Natural killer cell (primary cell): ENCODE results near the gene MYO7B. TPM values are rescaled to one million over a fixed set of nuclear protein-coding genes. Genes with fewer than 3 reads are reported as not detected.

Experiments
- ATAC-seq, 3 donors: fragments of 150-1000 bp in 2 of 3; fragments of 200-7000 bp in 1 of 3; cut with Tn5 transposase; 1 replicate in 1 of 3; 2 replicates in 2 of 3; pipeline ENCODE4 v1.10.0; 2021; ENCODE audit warnings: mild to moderate bottlenecking in 2 of 3, moderate library complexity in 2 of 3
- DNase-seq, 2 donors: peaks; one replicate each; pipeline versions ENCODE4 v3.0.0 to v3.0.0-alpha.2; 2013 to 2021; ENCODE audit warnings: mixed read lengths in 1 of 2
- H3K27ac ChIP-seq: one replicate; pipeline ENCODE4 v1.5.1; 2013; ENCODE audit warnings: mild to moderate bottlenecking, low read length
- H3K27me3 ChIP-seq: one replicate; pipeline ENCODE4 v1.6.1; 2013; ENCODE audit warnings: low read length; ENCODE audit not compliant: control insufficient read depth, insufficient read depth
- H3K36me3 ChIP-seq: one replicate; pipeline ENCODE4 v1.6.1; 2013; ENCODE audit warnings: low read length; ENCODE audit not compliant: control insufficient read depth, insufficient read depth
- H3K4me1 ChIP-seq: one replicate; pipeline ENCODE4 v1.6.1; 2013; ENCODE audit warnings: low read length; ENCODE audit not compliant: control insufficient read depth, insufficient read depth
- H3K4me3 ChIP-seq: one replicate; pipeline ENCODE4 v1.5.1; 2013; ENCODE audit warnings: low read length
- H3K9me3 ChIP-seq: one replicate; pipeline ENCODE4 v1.6.1; 2013; ENCODE audit warnings: low read length; ENCODE audit not compliant: control insufficient read depth, insufficient read depth
- H3K27ac Mint-ChIP-seq, 2 donors: one replicate each; pipeline ENCODE4 v1.8.0; 2022; ENCODE audit warnings: mild to moderate bottlenecking in 2 of 2, mixed read lengths in 2 of 2, moderate library complexity in 1 of 2
- H3K27me3 Mint-ChIP-seq, 2 donors: one replicate each; pipeline ENCODE4 v1.8.0; 2022; ENCODE audit warnings: low read depth in 2 of 2, mixed read lengths in 2 of 2
- H3K36me3 Mint-ChIP-seq: one replicate; pipeline ENCODE4 v1.8.0; 2022; ENCODE audit warnings: mixed read lengths
- H3K4me1 Mint-ChIP-seq, 2 donors: one replicate each; pipeline ENCODE4 v1.8.0; 2022; ENCODE audit warnings: mixed read lengths in 2 of 2
- H3K4me3 Mint-ChIP-seq: one replicate; pipeline ENCODE4 v1.8.0; 2022; ENCODE audit warnings: mild to moderate bottlenecking, moderate library complexity, mixed read lengths
- H3K9me3 Mint-ChIP-seq, 2 donors: one replicate each; pipeline ENCODE4 v1.8.0; 2022; ENCODE audit warnings: mixed read lengths in 2 of 2
- CTCF ChIP-seq: fragments of 200-600 bp; IDR thresholded peaks from one replicate; pipeline ENCODE4 v1.8.0; 2022; ENCODE audit warnings: antibody characterized with exemption
- WGBS: methylation state at CpG from one replicate; pipeline ENCODE4 v1.1.7; 2013; ENCODE audit warnings: missing lambda C conversion rate; ENCODE audit not compliant: insufficient coverage; 5-methylcytosine and 5-hydroxymethylcytosine counted together
- intact Hi-C: fragments of 100-400 bp; cut with micrococcal nuclease; formaldehyde crosslinking; loops from one replicate; pipeline ENCODE4 v1.14.2; 2022
- total RNA-seq, 4 donors: library from RNA; stranded (reverse); fragments of 120-200 nt in 1 of 4; gene quantifications; one replicate each; pipeline versions ENCODE4 v1.2.3 to v1.2.4, GENCODE V29; 2013 to 2022

MYO7B gene
- total RNA-seq, 3 donors from 2014 or later (not counting 1 experiment from before 2014, with no cell fraction given) = 0.14 to 0.45 (median 0.25) TPM

- Mint-ChIP-seq H3K9me3 (no peaks in the 10 kb centered on the region), H3K27me3 (no peaks in the 10 kb centered on the region), H3K4me3 (no peak within 1 kb of the TSS), H3K27ac (no peak within 1 kb of the TSS), H3K36me3 (no peaks in the 10 kb centered on the region), H3K4me1 (peaks cover 0 to 15% of the 10 kb centered on the region in 2 donors)
- Histone ChIP-seq H3K4me3 (no peak within 1 kb of the TSS), H3K36me3 (no peaks in the 10 kb centered on the region), H3K4me1 (peaks cover 30% of the 10 kb centered on the region), H3K9me3 (no peaks in the 10 kb centered on the region), H3K27ac (no peak within 1 kb of the TSS), H3K27me3 (no peaks in the 10 kb centered on the region)
- TF ChIP-seq CTCF = no peak
- no peak for DNase-seq
- 90% methylated on average over 37 of the region's 37 CpGs for WGBS
- intact Hi-C loops = no loop called here
- ATAC-seq = no peak
Observed at GRCh38 chr2:127645395-127646291, 110.2 kb downstream of the MYO7B start, which contains the start of gene GPR17. TSS of gene GPR17 (plus strand) at chr2:127646153. CDS start at chr2:127650736, 4,583 bp downstream.

- intact Hi-C loops = no loop called here
- no peak overlapping the region for H3K27ac ChIP-seq
- 66% methylated on average over 24 of the region's 24 CpGs for WGBS
- no peaks in the 10 kb centered on the region for H3K36me3 ChIP-seq
- H3K27me3 ChIP-seq = no peaks in the 10 kb centered on the region
- H3K4me1 ChIP-seq = peaks cover 24% of the 10 kb centered on the region
- ATAC-seq (no peak), DNase-seq (no peak)
- no peaks in the 10 kb centered on the region for H3K36me3 Mint-ChIP-seq
- H3K4me1 Mint-ChIP-seq = peaks cover 0 to 15% of the 10 kb centered on the region in 2 donors
- TF ChIP-seq CTCF = no peak
- H3K9me3 ChIP-seq = no peaks in the 10 kb centered on the region
- H3K27me3 Mint-ChIP-seq = peaks cover 0 to 4% of the 10 kb centered on the region in 2 donors
- no peaks in the 10 kb centered on the region for H3K9me3 Mint-ChIP-seq
- H3K4me3 Mint-ChIP-seq = no peak overlapping the region
- H3K27ac Mint-ChIP-seq = no peak overlapping the region
- no peak overlapping the region for H3K4me3 ChIP-seq
Observed at GRCh38 chr2:127646487-127647241, 111.2 kb downstream of the MYO7B start.

GRCh38 chr2:127647242-127648190 lies 112.0 kb downstream of the MYO7B start:
- H3K4me3 Mint-ChIP-seq = no peak overlapping the region
- WGBS = 89% methylated on average over 16 of the region's 16 CpGs

More at GRCh38 chr2:127647242-127648190, 112.0 kb downstream of the MYO7B start:
- H3K36me3 ChIP-seq = no peaks in the 10 kb centered on the region
- peaks cover 18% of the 10 kb centered on the region for H3K4me1 ChIP-seq
- H3K4me1 Mint-ChIP-seq = peaks cover 0 to 15% of the 10 kb centered on the region in 2 donors
- H3K4me3 ChIP-seq = no peak overlapping the region
- H3K27me3 Mint-ChIP-seq = peaks cover 0 to 4% of the 10 kb centered on the region in 2 donors
- H3K9me3 ChIP-seq = no peaks in the 10 kb centered on the region
- no peak overlapping the region for H3K27ac ChIP-seq
- TF ChIP-seq CTCF = no peak
- no peaks in the 10 kb centered on the region for H3K27me3 ChIP-seq
- H3K27ac Mint-ChIP-seq = no peak overlapping the region
- H3K9me3 Mint-ChIP-seq = no peaks in the 10 kb centered on the region
- no peak for DNase-seq
- H3K36me3 Mint-ChIP-seq = no peaks in the 10 kb centered on the region
- ATAC-seq = no peak
- intact Hi-C loops = no loop called here
